ENCODE measurements around the gene PGAP6.

PGAP6 gene

DNA sequence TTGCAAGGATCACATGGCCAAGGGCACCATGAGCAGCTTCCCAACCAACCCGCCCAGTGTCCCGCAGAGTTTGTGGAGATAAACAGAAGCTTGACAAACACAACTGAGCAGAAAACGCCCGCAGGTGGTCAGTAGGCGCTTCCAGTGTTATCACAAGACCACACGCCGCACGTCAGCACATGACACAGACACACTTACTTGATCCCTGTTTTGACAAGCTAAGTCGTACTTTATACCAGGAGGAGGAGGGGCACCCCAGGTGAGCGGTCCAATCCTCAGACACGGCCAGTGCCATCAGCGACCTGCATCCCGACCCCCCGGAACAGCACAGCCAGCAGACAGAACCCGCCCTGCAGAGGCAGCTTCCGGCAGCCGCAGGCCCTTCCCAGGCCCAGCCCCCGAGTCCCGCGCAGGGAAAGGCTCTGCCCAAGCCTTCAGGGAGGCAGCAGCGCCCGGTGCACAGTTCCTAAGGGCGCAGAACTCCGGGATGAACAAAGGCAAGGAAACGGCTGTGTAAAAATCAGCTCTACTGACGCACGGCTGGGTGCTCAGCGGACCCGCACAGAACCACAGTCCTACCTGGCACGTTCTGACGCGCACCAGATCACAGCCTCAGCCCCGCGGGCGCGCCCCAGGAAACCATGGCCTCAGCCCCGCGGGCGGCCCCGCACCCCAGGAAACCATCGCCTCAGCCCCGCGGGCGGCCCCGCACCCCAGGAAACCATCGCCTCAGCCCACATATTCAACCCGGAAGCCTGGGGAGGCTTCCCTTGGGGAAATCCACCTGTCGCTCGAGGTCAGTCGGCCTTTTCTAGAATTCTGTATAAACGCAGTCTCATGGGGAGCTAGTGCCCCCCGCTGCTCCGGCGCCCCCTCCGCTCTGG is 57.1 kb downstream of the PGAP6 start:
- no peak for DNase-seq

- no peak for DNase-seq
Measured at GRCh38 chr16:324201-324450, 57.7 kb downstream of the PGAP6 start.

GRCh38 chr16:322476-323143 is 59.2 kb downstream of the PGAP6 start:
- no peak for DNase-seq

GRCh38 chr16:321532-321931 is 60.2 kb downstream of the PGAP6 start:
- no peak for DNase-seq
